H1 (cell line): ENCODE data around the gene ATP6V1C2.

ENCODE experiments used
- CHD1 ChIP-seq: IDR thresholded peaks from 2 replicates; pipeline ENCODE4 v1.6.1; 2012; ENCODE audit warnings: low read depth, low read length, improper control_type of control experiment
- EP300 ChIP-seq, 2 experiments: IDR thresholded peaks; 1 replicate in 1 of 2; 2 replicates in 1 of 2; pipeline ENCODE4 v1.6.1; 2011 to 2012; ENCODE audit warnings: low read depth in 2 of 2, low read length in 2 of 2, mild to moderate bottlenecking in 2 of 2, borderline replicate concordance in 1 of 2, inconsistent platforms in 1 of 2, moderate library complexity in 1 of 2
- JUND ChIP-seq: IDR thresholded peaks from 2 replicates; pipeline ENCODE4 v1.6.1; 2011; ENCODE audit warnings: mild to moderate bottlenecking, improper control_type of control experiment, low read length
- TF ChIP-seq, protein P1 (sequence below): IDR thresholded peaks from 2 replicates; pipeline ENCODE4 v1.6.1; 2012; ENCODE audit warnings: low read length, inconsistent platforms
- TF ChIP-seq, protein P2 (sequence below), 3 experiments: IDR thresholded peaks; 1 replicate in 2 of 3; 2 replicates in 1 of 3; pipeline versions ENCODE4 v1.5.1 to v1.6.1; 2011; ENCODE audit warnings: low read length in 3 of 3, mild to moderate bottlenecking in 3 of 3, inconsistent platforms in 2 of 3, low read depth in 1 of 3, moderate library complexity in 1 of 3; ENCODE audit not compliant: insufficient read depth in 1 of 3; ENCODE audit errors: control extremely low read depth in 1 of 3

DNA sequence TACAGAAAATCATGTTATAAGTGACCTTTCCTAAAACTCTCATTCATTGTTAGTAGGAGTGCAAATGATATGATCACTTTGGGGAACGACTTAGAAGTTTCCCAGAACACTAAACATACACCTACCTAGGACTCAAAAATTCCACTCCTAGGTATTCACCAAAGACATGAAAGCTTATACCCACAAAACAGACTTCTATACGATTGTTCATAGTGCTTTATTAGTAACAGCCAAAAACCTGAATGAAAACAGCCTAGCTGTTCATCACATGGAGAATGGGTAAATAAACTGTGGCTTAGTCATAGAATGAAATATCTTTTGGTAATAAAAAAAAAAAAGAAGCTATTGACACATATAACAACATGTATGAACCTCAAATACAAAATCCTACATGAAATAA lies 40.5 kb upstream of the ATP6V1C2 start:
- TF ChIP-seq, protein P1, sequence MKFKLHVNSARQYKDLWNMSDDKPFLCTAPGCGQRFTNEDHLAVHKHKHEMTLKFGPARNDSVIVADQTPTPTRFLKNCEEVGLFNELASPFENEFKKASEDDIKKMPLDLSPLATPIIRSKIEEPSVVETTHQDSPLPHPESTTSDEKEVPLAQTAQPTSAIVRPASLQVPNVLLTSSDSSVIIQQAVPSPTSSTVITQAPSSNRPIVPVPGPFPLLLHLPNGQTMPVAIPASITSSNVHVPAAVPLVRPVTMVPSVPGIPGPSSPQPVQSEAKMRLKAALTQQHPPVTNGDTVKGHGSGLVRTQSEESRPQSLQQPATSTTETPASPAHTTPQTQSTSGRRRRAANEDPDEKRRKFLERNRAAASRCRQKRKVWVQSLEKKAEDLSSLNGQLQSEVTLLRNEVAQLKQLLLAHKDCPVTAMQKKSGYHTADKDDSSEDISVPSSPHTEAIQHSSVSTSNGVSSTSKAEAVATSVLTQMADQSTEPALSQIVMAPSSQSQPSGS: no peak
- TF ChIP-seq, protein P2, sequence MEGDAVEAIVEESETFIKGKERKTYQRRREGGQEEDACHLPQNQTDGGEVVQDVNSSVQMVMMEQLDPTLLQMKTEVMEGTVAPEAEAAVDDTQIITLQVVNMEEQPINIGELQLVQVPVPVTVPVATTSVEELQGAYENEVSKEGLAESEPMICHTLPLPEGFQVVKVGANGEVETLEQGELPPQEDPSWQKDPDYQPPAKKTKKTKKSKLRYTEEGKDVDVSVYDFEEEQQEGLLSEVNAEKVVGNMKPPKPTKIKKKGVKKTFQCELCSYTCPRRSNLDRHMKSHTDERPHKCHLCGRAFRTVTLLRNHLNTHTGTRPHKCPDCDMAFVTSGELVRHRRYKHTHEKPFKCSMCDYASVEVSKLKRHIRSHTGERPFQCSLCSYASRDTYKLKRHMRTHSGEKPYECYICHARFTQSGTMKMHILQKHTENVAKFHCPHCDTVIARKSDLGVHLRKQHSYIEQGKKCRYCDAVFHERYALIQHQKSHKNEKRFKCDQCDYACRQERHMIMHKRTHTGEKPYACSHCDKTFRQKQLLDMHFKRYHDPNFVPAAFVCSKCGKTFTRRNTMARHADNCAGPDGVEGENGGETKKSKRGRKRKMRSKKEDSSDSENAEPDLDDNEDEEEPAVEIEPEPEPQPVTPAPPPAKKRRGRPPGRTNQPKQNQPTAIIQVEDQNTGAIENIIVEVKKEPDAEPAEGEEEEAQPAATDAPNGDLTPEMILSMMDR (IDR thresholded peaks at IDR 0.05; ENCODE audit: control extremely low read depth in 1 of 3, insufficient read depth in 1 of 3, low read depth in 1 of 3, low read length in 3 of 3): no peak
- TF ChIP-seq JUND: no peak
- no peak for TF ChIP-seq CHD1
- TF ChIP-seq EP300 (IDR thresholded peaks at IDR 0.05; ENCODE audit: borderline replicate concordance in 1 of 2, low read depth in 2 of 2, low read length in 2 of 2): no peak
